ENCODE results near the gene USP17L12. TPM values are rescaled to one million over a fixed set of nuclear protein-coding genes. Genes with fewer than 3 reads are reported as not detected.
"Not testable (repeated sequence)": the region's sequence is repeated elsewhere in the genome, so short reads cannot be mapped to it uniquely, and the experiment has no call there.

Gene USP17L12, protein sequence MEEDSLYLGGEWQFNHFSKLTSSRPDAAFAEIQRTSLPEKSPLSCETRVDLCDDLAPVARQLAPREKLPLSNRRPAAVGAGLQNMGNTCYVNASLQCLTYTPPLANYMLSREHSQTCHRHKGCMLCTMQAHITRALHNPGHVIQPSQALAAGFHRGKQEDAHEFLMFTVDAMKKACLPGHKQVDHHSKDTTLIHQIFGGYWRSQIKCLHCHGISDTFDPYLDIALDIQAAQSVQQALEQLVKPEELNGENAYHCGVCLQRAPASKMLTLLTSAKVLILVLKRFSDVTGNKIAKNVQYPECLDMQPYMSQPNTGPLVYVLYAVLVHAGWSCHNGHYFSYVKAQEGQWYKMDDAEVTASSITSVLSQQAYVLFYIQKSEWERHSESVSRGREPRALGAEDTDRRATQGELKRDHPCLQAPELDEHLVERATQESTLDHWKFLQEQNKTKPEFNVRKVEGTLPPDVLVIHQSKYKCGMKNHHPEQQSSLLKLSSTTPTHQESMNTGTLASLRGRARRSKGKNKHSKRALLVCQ
- not detected in 2 replicates for total RNA-seq
- not detected in 2 replicates for polyA plus RNA-seq

DNA sequence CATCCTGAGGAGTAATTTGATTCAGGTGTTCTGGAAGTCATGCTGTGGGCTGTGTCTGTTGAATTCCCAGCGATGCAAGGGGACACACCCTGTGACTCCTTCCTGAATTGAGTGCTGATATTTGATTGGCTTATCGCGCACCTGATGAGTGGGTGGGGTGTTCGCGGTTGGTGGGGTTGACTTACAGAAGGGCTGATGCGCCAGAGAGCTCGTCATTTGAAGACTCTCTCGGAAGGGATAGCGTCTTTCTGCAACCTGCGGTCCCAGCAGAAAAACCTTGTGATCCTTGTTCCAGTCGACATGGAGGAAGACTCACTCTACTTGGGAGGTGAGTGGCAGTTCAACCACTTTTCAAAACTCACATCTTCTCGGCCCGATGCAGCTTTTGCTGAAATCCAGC lies at the start of gene USP17L12:
Gene USP17L12, plus strand, starts transcription at position 301 of the 400 bp plus-strand sequence. Its CDS starts 0 bp downstream, at position 301.
- H3K27ac ChIP-seq; H3K4me3 ChIP-seq; H3K4me1 ChIP-seq (ENCODE audit: low read depth); DNase-seq (ENCODE audit: low read depth in 1 of 2, low spot score in 1 of 2); H3K36me3 ChIP-seq; H3K27me3 ChIP-seq; H3K9me3 ChIP-seq (ENCODE audit: low read depth): not testable (repeated sequence)

DNA sequence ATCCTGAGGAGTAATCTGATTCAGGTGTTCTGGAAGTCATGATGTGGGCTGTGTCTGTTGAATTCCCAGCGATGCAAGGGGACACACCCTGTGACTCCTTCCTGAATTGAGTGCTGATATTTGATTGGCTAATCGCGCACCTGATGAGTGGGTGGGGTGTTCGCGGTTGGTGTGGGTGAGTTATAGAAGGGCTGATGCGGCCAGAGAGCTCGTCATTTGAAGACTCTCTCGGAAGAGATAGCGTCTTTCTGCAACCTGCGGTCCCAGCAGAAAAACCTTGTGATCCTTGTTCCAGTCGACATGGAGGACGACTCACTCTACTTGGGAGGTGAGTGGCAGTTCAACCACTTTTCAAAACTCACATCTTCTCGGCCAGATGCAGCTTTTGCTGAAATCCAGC lies 9.6 kb upstream of the USP17L12 start, which contains the start of gene USP17L10:
Gene USP17L10, plus strand, starts transcription at position 301 of the 400 bp plus-strand sequence. Its CDS starts 0 bp downstream, at position 301.
- H3K27me3 ChIP-seq; H3K4me1 ChIP-seq (ENCODE audit: low read depth); DNase-seq (ENCODE audit: low read depth in 1 of 2, low spot score in 1 of 2); H3K9me3 ChIP-seq (ENCODE audit: low read depth); H3K27ac ChIP-seq; H3K4me3 ChIP-seq; H3K36me3 ChIP-seq: not testable (repeated sequence)

DNA sequence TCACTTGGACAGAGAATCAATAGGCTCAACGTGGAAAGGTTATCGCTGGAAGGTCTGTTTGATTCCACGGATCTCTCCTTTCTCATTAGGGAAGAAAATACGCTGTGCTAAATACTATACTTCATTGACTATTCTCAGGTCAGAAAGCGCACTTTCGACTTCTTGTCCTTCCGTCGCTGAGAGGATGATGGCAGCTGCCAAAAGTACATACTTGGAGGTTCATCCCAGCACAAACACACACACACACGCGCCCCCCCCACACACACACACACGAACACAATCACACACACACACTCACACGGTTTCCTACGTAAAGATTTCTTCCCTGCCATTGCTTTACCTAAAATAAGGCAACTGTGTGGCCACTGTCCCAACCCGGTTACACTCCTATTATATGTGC lies 5.3 kb upstream of the USP17L12 start:
- not testable (repeated sequence) for H3K27me3 ChIP-seq; H3K9me3 ChIP-seq (ENCODE audit: low read depth); H3K4me1 ChIP-seq (ENCODE audit: low read depth); H3K36me3 ChIP-seq; H3K4me3 ChIP-seq; H3K27ac ChIP-seq; DNase-seq (ENCODE audit: low read depth in 1 of 2, low spot score in 1 of 2)

DNA sequence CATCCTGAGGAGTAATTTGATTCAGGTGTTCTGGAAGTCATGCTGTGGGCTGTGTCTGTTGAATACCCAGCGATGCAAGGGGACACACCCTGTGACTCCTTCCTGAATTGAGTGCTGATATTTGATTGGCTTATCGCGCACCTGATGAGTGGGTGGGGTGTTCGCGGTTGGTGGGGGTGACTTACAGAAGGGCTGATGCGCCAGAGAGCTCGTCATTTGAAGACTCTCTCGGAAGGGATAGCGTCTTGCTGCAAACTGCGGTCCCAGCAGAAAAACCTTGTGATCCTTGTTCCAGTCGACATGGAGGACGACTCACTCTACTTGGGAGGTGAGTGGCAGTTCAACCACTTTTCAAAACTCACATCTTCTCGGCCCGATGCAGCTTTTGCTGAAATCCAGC lies 4.8 kb upstream of the USP17L12 start, which contains the start of gene USP17L11:
Gene USP17L11, plus strand, starts transcription at position 301 of the 400 bp plus-strand sequence. Its CDS starts 0 bp downstream, at position 301.
- H3K4me1 ChIP-seq (ENCODE audit: low read depth); DNase-seq (ENCODE audit: low read depth in 1 of 2, low spot score in 1 of 2); H3K9me3 ChIP-seq (ENCODE audit: low read depth); H3K36me3 ChIP-seq; H3K27me3 ChIP-seq; H3K27ac ChIP-seq; H3K4me3 ChIP-seq: not testable (repeated sequence)

DNA sequence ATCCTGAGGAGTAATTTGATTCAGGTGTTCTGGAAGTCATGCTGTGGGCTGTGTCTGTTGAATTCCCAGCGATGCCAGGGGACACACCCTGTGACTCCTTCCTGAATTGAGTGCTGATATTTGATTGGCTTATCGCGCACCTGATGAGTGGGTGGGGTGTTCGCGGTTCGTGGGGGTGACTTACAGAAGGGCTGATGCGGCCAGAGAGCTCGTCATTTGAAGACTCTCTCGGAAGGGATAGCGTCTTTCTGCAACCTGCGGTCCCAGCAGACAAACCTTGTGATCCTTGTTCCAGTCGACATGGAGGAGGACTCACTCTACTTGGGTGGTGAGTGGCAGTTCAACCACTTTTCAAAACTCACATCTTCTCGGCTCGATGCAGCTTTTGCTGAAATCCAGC lies 4.6 kb downstream of the USP17L12 start, which contains the start of gene USP17L13:
Gene USP17L13, plus strand, starts transcription at position 301 of the 400 bp plus-strand sequence. Its CDS starts 0 bp downstream, at position 301.
- not testable (repeated sequence) for H3K27ac ChIP-seq; H3K27me3 ChIP-seq; H3K4me3 ChIP-seq; DNase-seq (ENCODE audit: low read depth in 1 of 2, low spot score in 1 of 2); H3K36me3 ChIP-seq; H3K4me1 ChIP-seq (ENCODE audit: low read depth); H3K9me3 ChIP-seq (ENCODE audit: low read depth)

DNA sequence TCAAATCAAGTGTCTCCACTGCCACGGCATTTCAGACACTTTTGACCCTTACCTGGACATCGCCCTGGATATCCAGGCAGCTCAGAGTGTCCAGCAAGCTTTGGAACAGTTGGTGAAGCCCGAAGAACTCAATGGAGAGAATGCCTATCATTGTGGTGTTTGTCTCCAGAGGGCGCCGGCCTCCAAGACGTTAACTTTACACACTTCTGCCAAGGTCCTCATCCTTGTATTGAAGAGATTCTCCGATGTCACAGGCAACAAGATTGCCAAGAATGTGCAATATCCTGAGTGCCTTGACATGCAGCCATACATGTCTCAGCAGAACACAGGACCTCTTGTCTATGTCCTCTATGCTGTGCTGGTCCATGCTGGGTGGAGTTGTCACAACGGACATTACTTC lies 10.3 kb downstream of the USP17L12 start:
- H3K4me1 ChIP-seq (ENCODE audit: low read depth); H3K27me3 ChIP-seq; H3K9me3 ChIP-seq (ENCODE audit: low read depth); H3K36me3 ChIP-seq; H3K27ac ChIP-seq; DNase-seq (ENCODE audit: low read depth in 1 of 2, low spot score in 1 of 2); H3K4me3 ChIP-seq: not testable (repeated sequence)

DNA sequence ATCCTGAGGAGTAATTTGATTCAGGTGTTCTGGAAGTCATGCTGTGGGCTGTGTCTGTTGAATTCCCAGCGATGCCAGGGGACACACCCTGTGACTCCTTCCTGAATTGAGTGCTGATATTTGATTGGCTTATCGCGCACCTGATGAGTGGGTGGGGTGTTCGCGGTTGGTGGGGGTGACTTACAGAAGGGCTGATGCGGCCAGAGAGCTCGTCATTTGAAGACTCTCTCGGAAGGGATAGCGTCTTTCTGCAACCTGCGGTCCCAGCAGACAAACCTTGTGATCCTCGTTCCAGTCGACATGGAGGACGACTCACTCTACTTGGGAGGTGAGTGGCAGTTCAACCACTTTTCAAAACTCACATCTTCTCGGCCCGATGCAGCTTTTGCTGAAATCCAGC lies 14.1 kb downstream of the USP17L12 start, which contains the start of gene USP17L15:
Gene USP17L15, plus strand, starts transcription at position 301 of the 400 bp plus-strand sequence. Its CDS starts 0 bp downstream, at position 301.
- H3K27ac ChIP-seq; DNase-seq (ENCODE audit: low read depth in 1 of 2, low spot score in 1 of 2); H3K9me3 ChIP-seq (ENCODE audit: low read depth); H3K36me3 ChIP-seq; H3K4me1 ChIP-seq (ENCODE audit: low read depth); H3K27me3 ChIP-seq; H3K4me3 ChIP-seq: not testable (repeated sequence)

DNA sequence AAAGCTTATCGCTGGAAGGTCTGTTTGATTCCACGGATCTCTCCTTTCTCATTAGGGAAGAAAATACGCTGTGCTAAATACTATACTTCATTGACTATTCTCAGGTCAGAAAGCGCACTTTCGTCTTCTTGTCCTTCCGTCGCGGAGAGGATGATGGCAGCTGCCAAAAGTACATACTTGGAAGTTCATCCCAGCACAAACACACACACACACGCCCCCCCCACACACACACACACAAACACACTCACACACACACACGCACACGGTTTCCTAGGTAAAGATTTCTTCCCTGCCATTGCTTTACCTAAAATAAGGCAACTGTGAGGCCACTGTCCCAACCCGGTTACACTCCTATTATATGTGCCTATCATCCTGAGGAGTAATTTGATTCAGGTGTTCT lies 18.5 kb downstream of the USP17L12 start:
- H3K4me1 ChIP-seq (ENCODE audit: low read depth); H3K36me3 ChIP-seq; H3K27ac ChIP-seq; H3K4me3 ChIP-seq; H3K27me3 ChIP-seq; H3K9me3 ChIP-seq (ENCODE audit: low read depth): not testable (repeated sequence)
- DNase-seq (ENCODE audit: low read depth in 1 of 2, low spot score in 1 of 2) = peak; percentile 0

DNA sequence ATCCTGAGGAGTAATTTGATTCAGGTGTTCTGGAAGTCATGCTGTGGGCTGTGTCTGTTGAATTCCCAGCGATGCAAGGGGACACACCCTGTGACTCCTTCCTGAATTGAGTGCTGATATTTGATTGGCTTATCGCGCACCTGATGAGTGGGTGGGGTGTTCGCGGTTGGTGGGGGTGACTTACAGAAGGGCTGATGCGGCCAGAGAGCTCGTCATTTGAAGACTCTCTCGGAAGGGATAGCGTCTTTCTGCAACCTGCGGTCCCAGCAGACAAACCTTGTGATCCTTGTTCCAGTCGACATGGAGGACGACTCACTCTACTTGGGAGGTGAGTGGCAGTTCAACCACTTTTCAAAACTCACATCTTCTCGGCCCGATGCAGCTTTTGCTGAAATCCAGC lies 23.6 kb downstream of the USP17L12 start, which contains the start of gene USP17L17:
Gene USP17L17, plus strand, starts transcription at position 301 of the 400 bp plus-strand sequence. Its CDS starts 0 bp downstream, at position 301.
- DNase-seq (ENCODE audit: low read depth in 1 of 2, low spot score in 1 of 2); H3K27me3 ChIP-seq; H3K4me3 ChIP-seq; H3K4me1 ChIP-seq (ENCODE audit: low read depth); H3K27ac ChIP-seq; H3K36me3 ChIP-seq; H3K9me3 ChIP-seq (ENCODE audit: low read depth): not testable (repeated sequence)

DNA sequence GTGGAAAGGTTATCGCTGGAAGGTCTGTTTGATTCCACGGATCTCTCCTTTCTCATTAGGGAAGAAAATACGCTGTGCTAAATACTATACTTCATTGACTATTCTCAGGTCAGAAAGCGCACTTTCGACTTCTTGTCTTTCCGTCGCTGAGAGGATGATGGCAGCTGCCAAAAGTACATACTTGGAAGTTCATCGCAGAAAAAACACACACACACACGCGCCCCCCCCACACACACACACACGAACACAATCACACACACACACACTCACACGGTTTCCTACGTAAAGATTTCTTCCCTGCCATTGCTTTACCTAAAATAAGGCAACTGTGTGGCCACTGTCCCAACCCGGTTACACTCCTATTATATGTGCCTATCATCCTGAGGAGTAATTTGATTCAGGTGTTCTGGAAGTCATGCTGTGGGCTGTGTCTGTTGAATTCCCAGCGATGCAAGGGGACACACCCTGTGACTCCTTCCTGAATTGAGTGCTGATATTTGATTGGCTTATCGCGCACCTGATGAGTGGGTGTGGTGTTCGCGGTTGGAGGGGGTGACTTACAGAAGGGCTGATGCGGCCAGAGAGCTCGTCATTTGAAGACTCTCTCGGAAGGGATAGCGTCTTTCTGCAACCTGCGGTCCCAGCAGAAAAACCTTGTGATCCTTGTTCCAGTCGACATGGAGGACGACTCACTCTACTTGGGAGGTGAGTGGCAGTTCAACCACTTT lies 28.2 kb downstream of the USP17L12 start, which contains the start of gene USP17L18:
Gene USP17L18, plus strand, starts transcription at position 678 of the 728 bp plus-strand sequence. Its CDS starts 0 bp downstream, at position 678.
- not testable (repeated sequence) for H3K36me3 ChIP-seq; H3K4me3 ChIP-seq; H3K27ac ChIP-seq; H3K4me1 ChIP-seq (ENCODE audit: low read depth); H3K9me3 ChIP-seq (ENCODE audit: low read depth); H3K27me3 ChIP-seq
- DNase-seq (ENCODE audit: low read depth in 1 of 2, low spot score in 1 of 2) = peak in 1 of 2 donors; percentile 0

DNA sequence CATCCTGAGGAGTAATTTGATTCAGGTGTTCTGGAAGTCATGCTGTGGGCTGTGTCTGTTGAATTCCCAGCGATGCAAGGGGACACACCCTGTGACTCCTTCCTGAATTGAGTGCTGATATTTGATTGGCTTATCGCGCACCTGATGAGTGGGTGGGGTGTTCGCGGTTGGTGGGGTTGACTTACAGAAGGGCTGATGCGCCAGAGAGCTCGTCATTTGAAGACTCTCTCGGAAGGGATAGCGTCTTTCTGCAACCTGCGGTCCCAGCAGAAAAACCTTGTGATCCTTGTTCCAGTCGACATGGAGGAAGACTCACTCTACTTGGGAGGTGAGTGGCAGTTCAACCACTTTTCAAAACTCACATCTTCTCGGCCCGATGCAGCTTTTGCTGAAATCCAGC lies 33.1 kb downstream of the USP17L12 start, which contains the start of gene USP17L19:
Gene USP17L19, plus strand, starts transcription at position 301 of the 400 bp plus-strand sequence. Its CDS starts 0 bp downstream, at position 301.
- not testable (repeated sequence) for H3K27me3 ChIP-seq; H3K4me3 ChIP-seq; H3K27ac ChIP-seq; DNase-seq (ENCODE audit: low read depth in 1 of 2, low spot score in 1 of 2); H3K36me3 ChIP-seq; H3K9me3 ChIP-seq (ENCODE audit: low read depth); H3K4me1 ChIP-seq (ENCODE audit: low read depth)

DNA sequence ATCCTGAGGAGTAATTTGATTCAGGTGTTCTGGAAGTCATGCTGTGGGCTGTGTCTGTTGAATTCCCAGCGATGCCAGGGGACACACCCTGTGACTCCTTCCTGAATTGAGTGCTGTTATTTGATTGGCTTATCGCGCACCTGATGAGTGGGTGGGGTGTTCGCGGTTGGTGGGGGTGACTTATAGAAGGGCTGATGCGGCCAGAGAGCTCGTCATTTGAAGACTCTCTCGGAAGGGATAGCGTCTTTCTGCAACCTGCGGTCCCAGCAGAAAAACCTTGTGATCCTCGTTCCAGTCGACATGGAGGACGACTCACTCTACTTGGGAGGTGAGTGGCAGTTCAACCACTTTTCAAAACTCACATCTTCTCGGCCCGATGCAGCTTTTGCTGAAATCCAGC lies 37.9 kb downstream of the USP17L12 start, which contains the start of gene USP17L20:
Gene USP17L20, plus strand, starts transcription at position 301 of the 400 bp plus-strand sequence. Its CDS starts 0 bp downstream, at position 301.
- H3K27ac ChIP-seq; H3K4me3 ChIP-seq; H3K9me3 ChIP-seq (ENCODE audit: low read depth); H3K27me3 ChIP-seq; H3K36me3 ChIP-seq; DNase-seq (ENCODE audit: low read depth in 1 of 2, low spot score in 1 of 2); H3K4me1 ChIP-seq (ENCODE audit: low read depth): not testable (repeated sequence)

DNA sequence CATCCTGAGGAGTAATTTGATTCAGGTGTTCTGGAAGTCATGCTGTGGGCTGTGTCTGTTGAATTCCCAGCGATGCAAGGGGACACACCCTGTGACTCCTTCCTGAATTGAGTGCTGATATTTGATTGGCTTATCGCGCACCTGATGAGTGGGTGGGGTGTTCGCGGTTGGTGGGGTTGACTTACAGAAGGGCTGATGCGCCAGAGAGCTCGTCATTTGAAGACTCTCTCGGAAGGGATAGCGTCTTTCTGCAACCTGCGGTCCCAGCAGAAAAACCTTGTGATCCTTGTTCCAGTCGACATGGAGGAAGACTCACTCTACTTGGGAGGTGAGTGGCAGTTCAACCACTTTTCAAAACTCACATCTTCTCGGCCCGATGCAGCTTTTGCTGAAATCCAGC lies 42.6 kb downstream of the USP17L12 start, which contains the start of gene USP17L21:
Gene USP17L21, plus strand, starts transcription at position 301 of the 400 bp plus-strand sequence. Its CDS starts 0 bp downstream, at position 301.
- not testable (repeated sequence) for H3K4me1 ChIP-seq (ENCODE audit: low read depth); H3K9me3 ChIP-seq (ENCODE audit: low read depth); H3K27me3 ChIP-seq; H3K36me3 ChIP-seq; H3K4me3 ChIP-seq; H3K27ac ChIP-seq; DNase-seq (ENCODE audit: low read depth in 1 of 2, low spot score in 1 of 2)

Data from cardiac muscle cell (in vitro differentiated cells and primary cell).